GM18505 (cell line): ENCODE measurements around the gene TMEM190.

Experiments
- ATAC-seq: cut with Tn5 transposase; IDR thresholded peaks from one replicate; pipeline ENCODE4 v1.9.1; 2021; ENCODE audit not compliant: unreplicated experiment
- POLR2A ChIP-seq: IDR thresholded peaks from 4 replicates; pipeline ENCODE4 v1.6.1; 2011; ENCODE audit warnings: borderline replicate concordance; ENCODE audit not compliant: insufficient read depth, insufficient read length; ENCODE audit errors: extremely low read depth

The TMEM190 gene

DNA sequence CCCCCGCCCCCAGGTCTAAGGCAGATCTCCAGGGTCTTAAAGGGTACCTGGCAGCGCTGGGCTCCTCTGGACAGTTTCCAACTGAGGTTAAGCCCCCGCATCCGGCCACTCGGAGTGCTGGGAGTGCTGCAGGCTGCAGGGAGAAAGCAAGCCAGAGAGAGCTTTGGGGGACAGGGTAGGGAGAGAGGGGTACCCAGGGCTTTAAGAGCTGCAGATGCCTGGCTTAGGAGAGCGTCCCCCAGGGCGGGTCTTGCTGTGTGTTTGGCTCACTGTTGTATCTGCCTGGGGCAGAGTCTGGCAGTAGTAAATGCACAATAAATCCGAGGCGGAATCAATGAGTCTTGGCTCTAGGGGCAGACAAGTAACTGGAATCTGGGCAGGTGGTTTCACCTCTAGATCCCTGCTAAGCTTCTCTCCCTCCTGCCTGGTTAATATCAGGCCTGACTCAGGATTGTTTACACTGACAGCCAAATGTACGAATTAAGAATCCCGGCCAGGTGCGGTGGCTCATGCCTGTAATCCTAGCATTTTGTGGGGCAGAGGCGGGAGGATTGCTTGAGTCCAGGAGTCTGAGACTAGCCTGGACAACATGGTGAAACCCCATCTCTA lies 21.3 kb upstream of the TMEM190 start:
- ATAC-seq = no peak
- no peak for TF ChIP-seq POLR2A

DNA sequence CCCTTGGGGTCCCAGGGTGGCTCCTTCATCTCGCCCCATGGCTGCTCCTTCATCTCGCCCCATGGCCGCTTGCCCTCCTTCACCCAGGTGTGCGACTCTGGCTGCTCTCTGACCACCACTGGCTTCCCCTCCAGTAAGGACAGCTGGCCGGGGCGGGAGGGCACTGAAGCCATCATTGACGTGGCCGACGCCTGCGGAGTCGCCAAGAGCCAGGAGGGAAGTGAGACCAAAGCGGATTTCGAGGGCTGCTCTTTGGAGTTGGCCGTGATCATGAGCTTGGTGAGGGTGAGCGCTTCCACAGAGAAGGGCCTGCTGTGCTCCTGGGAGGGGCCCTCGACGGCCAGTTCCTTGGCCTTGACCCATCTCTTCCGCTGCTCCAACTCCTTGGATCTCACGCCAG lies 18.1 kb upstream of the TMEM190 start:
- TF ChIP-seq POLR2A = no peak
- ATAC-seq = no peak

DNA sequence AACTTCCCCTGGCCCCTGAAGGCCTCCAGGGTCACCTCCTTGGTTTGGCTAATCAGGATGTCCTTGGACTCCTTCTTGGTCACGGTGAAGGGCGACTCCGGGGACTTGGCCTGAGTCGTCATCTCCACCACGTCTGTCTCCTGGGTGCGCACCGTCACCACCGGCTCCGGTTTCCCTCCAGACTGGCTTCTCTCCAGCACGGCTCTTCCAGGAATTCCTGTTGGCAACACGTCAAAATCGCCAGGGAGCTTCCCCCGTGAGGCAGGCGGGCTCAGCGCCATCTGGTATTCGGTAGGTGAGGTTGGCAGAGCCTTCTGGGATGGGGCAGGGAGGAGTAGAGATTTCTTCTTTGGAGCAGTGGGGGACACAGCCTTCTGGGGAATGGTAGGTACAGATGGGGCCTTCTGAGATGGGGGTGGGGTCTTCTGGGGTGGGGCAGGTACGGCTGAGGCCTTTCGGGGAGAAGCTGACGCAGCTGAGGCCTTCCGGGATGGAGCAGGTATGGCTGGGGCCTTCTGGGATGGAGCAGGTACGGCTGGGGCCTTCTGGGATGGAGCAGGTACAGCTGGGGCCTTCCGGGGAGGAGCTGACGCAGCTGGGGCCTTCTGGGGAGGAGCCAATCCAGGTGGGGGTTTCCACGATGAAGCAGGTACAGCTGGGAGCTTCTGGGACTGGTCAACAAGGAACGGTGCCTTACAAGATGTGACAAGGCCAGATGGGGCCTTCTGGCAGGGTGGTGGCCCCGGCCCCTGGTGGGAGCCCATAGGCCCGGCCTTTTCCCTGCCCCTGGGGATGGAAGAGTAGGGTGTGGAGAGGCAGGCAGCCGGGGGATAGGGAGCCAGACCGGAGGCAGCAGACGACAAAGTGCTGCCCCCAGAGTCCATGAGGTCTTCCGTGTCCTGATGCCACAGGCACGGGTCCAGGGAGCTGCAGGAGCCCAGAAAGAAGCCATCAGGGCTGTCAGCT lies 17.4 kb upstream of the TMEM190 start:
- ATAC-seq = no peak
- TF ChIP-seq POLR2A = no peak

DNA sequence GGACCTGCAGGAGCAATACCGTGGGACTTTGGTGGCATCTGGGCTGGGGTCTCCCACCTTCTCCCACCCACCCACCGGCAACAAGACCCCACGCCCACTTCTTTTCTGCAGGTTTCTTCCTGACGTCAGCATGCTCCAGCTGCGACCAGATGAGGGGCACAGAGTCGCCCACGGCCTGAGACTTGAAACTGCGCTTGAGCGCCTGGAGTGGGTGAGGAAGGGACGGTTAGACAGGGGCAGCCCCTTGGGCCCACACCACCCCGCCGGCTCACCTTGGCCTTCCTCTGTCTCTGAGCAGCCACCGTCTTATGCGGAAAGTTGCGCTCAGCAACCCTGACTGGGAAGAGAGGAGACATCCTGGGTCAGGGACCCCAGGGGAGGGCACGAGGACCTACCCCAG lies 15.7 kb upstream of the TMEM190 start:
- ATAC-seq = no peak
- no peak for TF ChIP-seq POLR2A

DNA sequence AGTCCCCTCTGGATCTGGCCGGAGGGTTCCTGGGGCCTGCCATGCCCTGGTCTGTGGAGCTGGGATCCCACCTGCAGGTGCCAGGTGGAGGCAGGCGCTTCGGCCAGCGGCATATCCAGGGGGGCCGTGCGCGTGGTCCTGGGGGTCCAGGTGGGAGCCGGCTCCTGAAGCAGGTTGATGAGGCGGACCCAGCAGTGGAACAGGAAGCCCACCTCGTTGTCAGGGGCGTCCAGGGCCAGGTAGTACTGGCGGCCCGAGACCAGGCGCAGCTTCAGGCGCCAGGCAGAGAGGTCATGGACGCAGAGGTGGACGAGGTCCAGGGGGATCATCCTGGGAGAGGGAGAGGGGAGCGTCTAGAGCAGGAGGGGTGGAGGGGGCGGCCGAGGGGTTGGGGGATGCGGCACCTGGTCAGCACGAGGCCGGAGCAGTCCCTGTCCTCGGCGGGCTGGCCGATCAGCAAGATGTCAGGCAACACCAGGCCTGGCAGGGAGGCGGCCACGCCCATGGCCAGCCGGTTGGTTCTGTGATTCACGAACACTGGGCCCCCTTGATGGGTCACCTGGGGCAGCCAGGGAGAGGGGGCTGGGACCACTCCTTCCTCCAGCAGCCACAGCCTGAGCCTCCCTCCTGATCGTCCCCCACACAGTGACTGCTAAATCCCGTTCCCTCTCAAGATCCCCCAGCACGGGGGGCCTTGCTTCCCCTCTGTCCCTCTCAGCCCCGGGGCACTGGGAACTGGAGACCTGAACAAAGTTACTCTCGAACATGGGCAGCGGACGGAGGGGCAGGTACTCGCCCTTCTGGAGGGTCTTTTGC lies 14.2 kb upstream of the TMEM190 start:
- no peak for TF ChIP-seq POLR2A
- no peak for ATAC-seq

DNA sequence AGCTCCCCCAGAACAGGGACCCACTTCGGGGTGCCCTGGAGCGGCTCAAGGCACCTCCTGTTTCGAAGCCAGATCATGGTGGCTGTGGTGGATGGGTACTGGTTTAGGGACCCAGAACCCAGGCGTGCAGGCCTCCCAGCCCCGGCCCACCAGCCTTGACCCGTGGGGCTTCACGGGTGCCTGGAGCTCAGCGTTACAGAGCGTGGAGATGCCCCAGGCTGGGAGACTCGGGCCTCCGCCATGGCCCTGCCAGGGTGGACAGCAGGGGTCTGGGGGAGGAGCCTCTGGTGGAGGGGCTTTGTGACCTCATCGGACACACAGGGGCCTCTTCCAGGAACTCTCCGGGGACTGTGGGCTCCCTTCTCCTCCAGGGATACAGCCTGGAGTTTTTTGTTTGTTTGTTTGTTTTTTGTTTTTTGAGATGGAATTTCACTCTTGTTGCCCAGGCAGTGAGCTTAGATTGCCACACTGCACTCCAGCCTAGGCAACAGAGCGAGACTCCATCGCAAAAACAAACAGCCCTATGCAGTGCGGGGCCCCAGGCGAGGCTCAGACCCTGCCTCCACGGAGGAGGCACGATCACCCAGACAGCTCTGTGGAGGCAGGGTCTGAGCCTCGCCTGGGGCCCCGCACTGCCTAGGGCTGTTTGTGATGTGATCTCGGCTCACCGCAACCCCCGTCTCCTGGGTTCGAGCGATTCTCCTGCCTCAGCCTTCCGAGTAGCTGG lies 13.5 kb upstream of the TMEM190 start, which contains the start of gene GARIN5B:
TSS of gene GARIN5B (minus strand) at position 271 of the 727 bp plus-strand sequence. CDS start at position 77, 194 bp downstream.
- TF ChIP-seq POLR2A = no peak
- ATAC-seq = no peak

DNA sequence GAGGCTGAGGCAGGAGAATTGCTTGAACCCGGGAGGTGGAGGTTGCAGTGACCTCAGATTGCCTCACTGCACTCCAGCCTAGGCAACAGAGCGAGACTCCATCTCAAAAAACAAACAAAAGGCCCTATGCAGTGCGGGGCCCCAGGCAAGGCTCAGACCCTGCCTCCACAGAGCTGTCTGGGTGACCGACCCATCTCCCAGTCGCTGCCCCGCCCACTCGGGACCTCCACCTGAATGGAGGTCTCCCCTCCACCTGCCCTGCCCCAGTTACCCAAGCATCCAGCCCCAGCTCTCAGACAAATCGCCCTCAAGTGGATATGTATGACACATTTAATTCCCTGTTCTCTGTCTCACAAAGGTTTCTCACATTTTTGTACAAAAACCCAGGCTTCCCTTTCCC lies 11.4 kb upstream of the TMEM190 start:
- no peak for TF ChIP-seq POLR2A
- no peak for ATAC-seq

DNA sequence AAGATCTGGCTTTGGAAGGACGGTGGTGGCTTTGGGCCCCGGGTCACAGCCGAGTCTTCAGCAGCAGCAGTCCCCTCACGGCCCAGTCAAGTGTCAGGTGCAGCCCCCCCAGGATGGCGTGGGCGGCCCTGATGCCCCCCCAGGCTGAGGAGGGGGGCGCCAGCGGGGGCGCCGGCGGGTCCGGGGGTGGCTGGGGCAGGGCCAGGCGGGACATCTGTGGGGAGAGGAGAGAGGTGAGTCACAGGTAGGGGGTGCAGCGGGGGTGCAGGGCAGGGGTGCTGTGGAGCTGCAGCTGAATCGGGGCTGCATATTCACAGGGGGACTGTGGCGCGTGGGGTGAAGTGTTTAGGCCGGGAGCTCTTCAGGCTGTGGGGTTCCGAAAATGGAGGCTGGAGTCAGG lies 10.7 kb upstream of the TMEM190 start:
- ATAC-seq = no peak
- TF ChIP-seq POLR2A = no peak

DNA sequence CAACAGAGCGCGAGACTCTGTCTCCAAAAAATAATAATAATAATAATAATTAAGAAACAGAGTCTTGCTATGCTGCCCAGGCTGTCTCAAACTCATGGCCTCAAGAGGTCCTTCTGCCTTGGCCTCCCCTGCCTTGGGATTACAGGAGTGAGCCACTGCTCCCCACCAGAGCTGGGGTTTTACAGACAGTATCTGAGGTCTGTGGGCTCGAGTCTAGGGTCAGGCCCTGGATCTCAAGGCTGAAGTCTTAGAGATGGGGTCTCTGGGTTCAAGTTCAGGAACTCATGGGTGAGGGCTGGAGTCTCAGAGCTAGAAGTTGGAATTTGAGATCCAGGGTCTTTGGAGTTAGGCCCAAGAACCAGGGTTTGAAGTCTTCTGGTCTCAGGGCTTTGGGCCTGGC lies 9.8 kb upstream of the TMEM190 start:
- no peak for ATAC-seq
- TF ChIP-seq POLR2A = no peak

DNA sequence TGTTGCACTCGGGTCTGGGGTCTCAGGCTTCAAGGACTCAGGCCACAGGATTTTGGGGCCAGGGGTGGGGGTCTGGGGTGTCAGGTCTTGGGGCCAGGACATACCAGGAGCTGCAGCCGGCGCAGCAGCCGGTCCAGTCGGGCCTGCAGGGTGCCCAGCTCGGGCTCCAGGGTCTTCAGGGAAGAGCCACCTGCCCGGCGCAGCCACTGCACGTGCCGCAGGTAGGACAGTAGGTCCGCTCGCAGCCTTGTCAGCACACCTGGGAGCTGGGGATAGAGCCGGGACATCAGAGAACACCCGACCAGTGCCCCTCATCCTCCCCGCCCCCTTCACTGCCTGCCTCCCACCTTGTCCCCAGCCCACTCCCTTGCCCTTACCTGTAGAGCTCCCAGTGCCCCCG lies 8.5 kb upstream of the TMEM190 start:
- TF ChIP-seq POLR2A = no peak
- no peak for ATAC-seq

DNA sequence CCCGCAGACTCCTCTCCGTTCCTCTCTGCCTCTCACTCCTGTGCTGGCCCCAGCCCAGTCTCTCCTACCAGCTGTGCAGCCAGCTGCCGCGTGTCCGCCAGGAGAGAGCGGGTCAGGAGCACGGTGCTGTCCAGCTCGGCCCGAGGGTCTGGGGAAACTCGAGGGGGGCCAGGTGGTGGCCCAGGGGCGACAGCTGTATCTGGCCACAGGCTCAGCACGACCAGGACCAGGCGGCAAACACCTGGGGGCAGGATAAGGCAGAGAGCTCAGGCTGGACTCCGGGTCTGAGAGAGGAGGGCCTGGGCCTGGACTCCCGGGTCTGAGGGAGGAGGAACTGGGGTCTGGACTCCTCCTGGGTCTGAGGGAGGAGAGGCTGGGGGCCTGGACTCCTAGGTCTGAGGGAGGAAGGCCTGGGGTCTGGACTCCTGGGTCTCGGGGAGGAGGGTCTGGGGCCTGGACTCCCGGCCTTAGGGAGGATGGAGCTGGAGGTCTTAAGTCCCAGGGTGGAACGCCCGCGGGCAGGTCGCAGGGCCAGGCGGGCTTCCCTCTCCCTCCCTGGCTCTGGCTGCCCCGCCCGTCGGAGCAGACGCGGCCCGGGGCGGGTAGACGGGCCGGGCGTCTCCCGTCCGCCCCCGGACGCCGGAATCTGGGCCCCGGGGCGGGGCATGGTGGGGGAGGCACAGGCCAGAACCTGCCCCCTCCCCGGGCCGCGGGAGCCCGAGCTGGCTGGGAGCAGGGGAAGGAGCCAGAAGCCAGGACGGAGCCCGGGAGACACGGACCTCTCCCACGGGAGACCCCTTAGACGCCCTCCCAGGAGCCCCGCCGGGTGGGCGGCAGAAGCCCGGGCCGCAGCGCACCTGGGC lies 7.7 kb upstream of the TMEM190 start:
- no peak for ATAC-seq
- TF ChIP-seq POLR2A = no peak
